GM21367 (cell line): Measurements from ENCODE around the gene PLCL1.

ENCODE experiments used
- ATAC-seq: cut with Tn5 transposase; IDR thresholded peaks from one replicate; pipeline ENCODE4 v1.9.1; 2021; ENCODE audit not compliant: unreplicated experiment

The PLCL1 gene

DNA sequence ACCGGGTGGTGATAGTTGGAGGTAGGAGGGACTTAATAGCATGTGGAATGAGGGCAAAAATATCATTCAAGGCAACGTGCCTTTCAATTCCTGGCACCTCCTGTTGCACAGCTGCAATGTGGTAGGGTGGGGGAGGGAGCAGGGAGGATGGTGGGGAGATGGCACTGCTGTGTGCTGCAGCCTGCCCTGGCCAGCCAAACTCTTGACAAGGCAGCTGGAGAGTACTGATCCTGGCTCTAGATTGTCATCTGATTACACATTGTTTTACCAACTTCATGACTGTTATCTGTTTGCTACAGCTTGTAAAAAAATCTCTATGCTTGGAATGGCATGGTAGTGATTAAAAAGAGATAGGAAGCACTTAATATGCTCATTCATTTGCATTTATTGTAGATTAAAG is 47.7 kb downstream of the PLCL1 start:
- no peak for ATAC-seq

GRCh38 chr2:197853549-197853948 is 49.2 kb downstream of the PLCL1 start:
- no peak for ATAC-seq

GRCh38 chr2:197857476-197858107 is 53.2 kb downstream of the PLCL1 start:
- ATAC-seq: no peak

DNA sequence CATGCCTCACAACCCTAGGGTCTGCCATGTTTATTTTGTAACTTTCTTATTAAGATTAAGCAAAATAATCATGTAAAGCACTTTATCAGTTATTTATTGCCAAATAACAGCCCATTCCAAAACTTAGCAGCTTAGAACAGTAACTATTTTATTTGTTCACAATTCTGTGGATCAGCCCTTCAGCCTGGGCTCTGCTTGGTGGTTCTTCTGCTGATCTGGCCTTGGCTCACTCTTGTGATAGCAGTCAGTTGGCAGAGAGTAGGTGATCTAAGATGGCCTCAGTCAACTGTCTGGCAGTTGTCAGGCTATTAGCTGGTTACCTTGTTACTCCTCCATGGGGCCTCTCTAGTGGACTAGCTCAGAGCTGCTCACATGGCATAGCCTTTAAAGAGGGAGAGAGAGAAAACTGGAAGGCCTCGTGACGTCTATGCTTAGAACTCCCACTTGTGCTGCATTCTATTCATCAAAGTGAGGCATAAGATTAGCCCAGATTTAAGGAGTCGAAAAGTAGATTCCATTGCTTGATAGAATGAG is 54.3 kb downstream of the PLCL1 start:
- no peak for ATAC-seq

GRCh38 chr2:197862246-197862955 is 58.0 kb downstream of the PLCL1 start:
- ATAC-seq: no peak

GRCh38 chr2:197863744-197864143 is 59.4 kb downstream of the PLCL1 start:
- no peak for ATAC-seq

- ATAC-seq: no peak
Measured at GRCh38 chr2:197866455-197866854, 62.1 kb downstream of the PLCL1 start.

GRCh38 chr2:197867033-197867432 is 62.6 kb downstream of the PLCL1 start:
- ATAC-seq: no peak

DNA sequence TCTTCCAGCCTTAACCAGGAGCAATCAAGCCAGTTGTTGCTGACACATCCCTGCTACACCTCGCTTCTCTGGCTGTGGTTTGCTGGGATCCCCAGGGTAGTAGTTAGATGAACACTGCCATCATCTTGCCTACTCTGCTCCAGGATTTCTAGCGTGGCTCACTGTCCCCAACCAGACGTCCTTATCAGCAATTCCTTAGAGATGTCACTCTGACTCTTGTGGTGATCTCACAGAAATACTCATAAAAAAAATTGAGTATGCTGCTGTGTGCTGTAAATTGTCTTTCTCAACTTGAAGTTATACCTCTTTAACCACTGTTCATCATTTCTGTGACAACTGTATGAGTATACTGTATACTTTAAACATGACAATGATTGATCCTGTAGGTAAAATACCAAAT is 63.2 kb downstream of the PLCL1 start:
- ATAC-seq: no peak

GRCh38 chr2:197868206-197868605 is 63.8 kb downstream of the PLCL1 start:
- ATAC-seq: no peak

- no peak for ATAC-seq
Measured at GRCh38 chr2:197869041-197869440, 64.6 kb downstream of the PLCL1 start.

- ATAC-seq: no peak
Measured at GRCh38 chr2:197869501-197870111, 65.2 kb downstream of the PLCL1 start.

DNA sequence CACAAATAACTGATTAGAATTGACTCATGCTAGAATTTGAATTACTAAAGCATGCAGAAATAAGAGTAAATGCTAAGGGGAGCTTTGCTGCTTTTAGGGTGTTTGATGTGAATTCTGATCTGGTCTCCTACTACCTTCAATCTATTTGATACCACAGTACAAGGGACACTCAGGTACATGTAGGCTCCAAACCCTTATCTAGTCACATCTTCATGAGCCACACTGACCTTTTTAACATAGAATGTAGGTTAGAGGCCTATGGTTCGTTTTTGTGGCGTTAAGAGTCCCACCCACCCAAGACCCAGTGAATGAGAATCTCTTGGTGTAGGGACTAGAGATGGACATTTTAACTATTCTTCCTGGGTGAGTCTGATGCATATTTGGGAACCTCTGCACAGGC is 65.7 kb downstream of the PLCL1 start:
- ATAC-seq: no peak

- ATAC-seq: no peak
Measured at GRCh38 chr2:197871780-197872456, 67.5 kb downstream of the PLCL1 start.

- ATAC-seq: no peak
Measured at GRCh38 chr2:197873293-197873701, 68.9 kb downstream of the PLCL1 start.

- ATAC-seq: no peak
Measured at GRCh38 chr2:197875763-197876162, 71.4 kb downstream of the PLCL1 start.

GRCh38 chr2:197876524-197876923 is 72.1 kb downstream of the PLCL1 start:
- no peak for ATAC-seq

DNA sequence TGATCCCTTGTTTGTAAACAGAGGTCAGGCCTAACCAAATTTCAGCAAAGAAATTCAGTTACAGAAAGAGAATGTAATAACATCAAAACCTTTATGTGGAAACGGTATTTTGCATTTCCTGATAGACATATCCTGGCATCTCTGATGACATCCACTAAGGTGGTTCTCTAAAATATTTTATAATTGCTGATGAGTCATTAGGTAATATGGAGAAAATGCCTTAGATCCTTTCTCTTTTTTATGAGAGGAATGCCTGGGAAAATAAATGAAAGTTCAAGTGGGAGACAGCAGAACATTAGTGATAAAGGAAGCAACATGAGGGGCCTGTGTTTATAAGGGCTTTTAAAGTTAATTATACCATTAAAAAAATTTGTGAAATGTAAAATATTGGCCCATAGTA is 72.6 kb downstream of the PLCL1 start:
- no peak for ATAC-seq

DNA sequence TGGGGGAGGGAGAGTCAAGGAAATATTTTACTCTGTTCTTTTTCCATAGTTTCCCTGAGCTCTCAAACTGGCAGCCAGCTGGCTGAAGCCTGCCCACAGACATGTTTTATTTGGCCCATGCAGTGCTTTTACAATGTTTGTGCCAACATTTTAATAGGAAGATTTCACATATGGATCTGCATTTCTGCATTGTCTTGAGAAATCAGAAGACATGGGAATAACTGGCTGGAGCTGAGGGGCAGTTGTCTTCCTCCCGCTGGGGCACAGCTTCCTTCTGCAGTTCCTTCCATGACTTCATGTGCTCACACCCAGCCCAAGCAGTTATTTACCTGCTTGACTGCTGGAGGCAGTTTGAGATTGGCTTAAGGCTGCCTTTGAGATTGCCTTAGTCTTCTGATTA is 74.4 kb downstream of the PLCL1 start:
- no peak for ATAC-seq

DNA sequence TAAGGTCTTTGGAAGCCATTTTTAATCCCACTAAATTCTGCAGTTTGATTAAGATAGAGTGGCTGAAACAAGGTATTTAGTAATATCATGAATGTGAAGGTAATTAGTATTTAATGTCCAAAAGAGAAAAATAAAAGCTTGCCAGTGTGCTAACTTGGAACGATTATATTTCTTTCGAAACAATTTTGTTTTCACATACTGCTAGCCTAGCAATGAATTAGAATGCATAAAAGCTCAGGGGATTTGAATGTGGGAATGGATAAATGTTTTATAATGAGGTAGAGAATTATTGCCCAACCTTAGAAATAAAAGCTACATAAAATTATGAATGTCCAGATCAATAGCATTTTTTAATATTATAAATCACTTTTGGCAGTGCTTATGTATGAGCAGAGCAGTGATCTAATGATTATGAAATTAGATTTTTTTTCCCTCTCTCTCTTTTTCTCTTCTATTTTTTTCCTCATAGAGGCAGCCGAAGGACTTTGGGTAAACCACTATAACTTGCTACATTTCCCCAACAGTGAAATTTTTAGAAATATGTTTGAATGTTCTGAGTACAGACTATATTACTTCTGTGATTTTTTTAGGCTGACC is 75.5 kb downstream of the PLCL1 start:
- ATAC-seq: no peak

GRCh38 chr2:197883354-197884032 is 79.1 kb downstream of the PLCL1 start:
- no peak for ATAC-seq
